Smooth muscle cell of the brain vasculature (primary cell): Measurements from ENCODE around the gene C4B.
"Not testable (repeated sequence)": the region's sequence is repeated elsewhere in the genome, so short reads cannot be mapped to it uniquely, and the experiment has no call there.

Experiments
- DNase-seq: peaks from one replicate; pipeline ENCODE4 v3.0.0-alpha.2; 2012; ENCODE audit warnings: low read depth, low spot score

C4B gene

DNA sequence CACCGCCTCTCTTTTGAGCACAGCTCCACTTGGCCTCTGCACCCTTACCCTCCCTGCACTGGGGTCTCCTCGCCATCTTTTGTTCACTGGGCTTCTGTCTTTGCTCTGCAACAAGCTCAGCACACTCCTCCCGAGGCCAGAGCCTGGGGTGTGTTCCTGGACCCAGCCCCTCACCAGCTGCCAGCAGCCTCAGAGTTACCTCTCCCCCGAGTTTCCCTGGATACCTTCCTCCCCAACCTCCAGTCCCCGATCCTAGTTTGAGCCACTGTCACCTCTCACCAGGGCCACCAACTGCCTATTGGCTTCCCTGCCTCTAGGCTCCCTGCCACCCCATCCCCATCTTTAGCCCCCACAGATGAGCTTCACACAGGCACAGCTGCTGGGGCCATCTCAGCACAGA lies 36.0 kb downstream of the C4B start:
- no peak for DNase-seq

DNA sequence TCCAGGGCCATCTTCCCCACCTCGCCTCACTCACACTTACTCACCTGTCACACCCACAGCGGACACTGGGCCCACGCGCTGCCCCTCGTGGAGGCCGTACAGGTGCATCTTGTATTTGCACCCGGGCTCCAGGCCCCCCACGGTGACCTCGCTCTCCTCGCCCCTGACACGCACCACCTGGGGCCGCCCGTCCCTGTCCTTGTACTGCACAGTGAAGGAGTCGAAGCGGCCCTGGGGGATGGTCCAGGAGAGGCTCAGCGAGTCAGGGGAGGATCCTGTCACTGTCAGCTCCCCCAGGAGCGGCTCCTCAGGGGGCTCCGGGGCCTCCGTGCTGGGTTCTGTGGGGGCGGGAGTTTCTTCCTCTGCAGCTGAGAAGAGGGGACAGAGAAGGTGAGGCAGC lies 38.0 kb downstream of the C4B start:
- DNase-seq, result not testable (repeated sequence)

DNA sequence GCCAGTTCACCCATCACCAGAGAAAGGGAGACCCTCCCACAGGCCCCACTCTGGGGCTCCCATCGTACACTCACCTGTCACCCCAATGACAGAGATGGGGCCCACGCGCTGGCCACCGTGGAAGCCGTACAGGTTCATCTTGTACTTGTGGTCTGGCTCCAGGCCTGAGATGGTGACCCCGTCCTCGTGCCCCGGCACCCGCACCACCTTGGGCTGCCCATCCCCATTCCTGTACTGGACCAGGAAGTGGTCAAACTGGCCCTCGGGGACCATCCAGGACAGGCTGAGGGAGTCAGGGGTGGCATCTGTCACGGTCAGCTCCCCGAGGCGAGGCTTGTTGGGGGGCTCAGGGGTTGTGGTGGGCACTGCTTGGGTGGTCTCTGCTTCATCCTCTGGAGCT lies 38.7 kb downstream of the C4B start:
- not testable (repeated sequence) for DNase-seq

DNA sequence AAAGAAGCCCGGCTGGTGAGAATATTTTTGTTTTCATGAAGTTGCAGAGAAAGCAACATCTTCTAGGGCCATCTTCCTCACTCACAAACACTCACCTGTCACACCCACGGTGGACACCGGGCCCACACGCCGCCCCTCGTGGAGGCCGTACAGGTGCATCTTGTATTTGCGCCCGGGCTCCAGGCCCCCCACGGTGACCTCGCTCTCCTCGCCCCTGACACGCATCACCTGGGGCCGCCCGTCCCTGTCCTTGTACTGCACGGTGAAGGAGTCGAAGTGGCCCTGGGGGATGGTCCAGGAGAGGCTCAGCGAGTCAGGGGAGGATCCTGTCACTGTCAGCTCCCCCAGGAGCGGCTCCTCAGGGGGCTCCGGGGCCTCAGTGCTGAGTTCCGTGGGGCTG lies 41.2 kb downstream of the C4B start:
- DNase-seq, result not testable (repeated sequence)

DNA sequence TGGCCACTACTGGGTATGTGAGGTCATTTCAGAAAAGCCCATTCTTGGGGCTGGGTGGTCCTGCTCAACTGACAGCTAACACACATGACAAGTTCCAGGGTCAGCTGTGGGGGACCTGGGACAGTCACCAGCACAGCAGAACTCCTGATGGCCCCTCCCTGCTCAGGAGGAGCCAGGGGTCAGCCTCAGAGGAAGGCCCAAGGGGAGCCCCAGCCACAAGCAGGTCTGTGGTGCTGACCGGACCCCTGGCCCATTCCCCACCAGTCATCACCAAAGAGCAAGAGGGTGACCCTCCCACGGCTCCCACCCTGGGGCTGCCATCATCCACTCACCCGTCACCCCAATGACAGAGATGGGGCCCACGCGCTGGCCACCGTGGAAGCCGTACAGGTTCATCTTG lies 41.7 kb downstream of the C4B start:
- DNase-seq, result no peak

DNA sequence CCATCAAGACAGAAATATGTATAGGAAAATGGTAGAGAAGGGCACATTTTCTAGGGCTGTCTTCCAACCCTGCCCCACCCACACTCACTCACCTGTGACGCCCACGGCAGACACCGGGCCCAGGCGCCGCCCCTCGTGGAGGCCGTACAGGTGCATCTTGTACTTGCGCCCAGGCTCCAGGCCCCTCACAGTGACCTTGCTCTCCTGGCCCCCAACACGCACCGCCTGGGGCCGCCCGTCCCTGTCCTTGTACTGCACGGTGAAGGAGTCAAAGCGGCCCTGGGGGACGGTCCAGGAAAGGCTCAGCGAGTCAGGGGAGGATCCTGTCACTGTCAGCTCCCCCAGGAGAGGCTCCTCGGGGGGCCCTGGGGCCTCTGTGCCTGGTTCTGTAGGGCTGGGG lies 43.4 kb downstream of the C4B start:
- DNase-seq, result no peak

DNA sequence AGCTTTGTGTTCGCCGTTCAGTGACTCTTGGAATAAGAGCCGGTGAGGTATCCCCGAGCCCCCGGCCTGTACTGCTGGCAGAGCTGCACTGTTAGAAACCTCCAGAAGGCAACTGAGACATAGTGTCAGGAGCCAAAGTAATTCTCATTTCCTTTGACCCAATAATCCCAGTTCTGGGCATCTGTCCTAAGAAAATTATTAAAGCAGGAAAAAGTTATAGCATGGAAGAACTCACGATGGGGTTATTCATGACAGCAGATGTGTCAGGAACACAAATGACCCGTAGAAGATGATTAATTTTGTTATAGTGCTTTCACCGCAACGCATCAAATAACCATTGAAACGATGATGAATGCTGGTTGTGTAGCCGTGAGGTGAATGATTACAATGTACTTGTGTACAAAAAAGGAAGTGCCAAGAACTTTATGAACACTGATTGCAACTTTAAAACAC lies 43.9 kb downstream of the C4B start:
- DNase-seq, result no peak

DNA sequence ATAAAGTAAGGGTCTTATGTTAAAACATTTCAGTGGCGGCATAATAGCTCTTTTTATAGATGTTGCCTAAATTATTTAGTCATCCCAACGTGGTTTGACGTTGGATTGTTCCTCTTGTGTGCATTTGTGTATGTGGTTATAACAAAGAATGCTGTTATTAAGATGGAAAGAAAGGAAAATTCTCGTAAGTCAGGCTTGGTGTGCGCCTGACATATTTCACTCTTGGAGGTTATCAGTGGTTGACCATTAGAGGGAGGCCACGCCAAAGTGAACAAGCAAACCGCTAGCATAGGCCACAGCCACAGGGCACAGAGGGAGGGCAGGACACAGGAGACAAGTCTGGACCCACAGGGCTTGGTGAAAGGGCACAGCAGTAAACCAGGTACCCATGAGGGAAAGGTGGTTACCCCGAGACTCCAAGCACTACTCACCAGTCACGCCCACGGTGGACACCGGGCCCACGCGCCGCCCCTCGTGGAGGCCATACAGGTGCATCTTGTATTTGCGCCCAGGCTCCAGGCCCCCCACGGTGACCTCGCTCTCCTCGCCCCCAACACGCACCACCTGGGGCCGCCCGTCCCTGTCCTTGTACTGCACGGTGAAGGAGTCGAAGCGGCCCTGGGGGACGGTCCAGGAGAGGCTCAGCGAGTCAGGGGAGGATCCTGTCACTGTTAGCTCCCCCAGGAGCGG lies 46.5 kb downstream of the C4B start:
- no peak for DNase-seq

DNA sequence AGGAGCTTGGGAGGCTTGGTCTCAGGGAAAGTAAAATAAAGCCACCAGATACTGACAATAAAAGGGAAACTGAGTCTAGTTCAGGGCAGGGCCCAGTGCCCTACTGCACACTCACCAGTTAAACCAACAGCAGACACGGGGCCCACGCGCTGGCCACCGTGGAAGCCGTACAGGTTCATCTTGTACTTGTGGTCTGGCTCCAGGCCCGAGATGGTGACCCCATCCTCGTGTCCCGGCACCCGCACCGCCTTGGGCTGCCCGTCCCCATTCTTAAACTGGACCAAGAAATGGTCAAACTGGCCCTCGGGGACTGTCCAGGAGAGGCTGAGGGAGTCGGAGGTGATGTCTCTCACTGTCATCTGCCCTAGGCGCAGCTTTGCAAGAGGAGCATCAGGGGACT lies 50.1 kb downstream of the C4B start:
- no peak for DNase-seq

DNA sequence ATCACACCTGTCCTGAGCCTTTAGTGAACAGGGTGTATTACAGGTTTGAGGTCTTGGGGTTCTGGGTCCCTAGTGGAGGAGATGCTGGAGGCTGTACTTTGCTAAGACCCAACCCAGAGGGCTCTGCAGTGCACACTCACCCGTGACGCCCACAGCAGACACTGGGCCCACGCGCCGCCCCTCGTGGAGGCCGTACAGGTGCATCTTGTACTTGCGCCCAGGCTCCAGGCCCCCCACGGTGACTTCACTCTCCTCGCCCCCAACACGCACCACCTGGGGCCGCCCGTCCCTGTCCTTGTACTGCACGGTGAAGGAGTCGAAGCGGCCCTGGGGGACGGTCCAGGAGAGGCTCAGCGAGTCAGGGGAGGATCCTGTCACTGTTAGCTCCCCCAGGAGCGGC lies 52.9 kb downstream of the C4B start:
- not testable (repeated sequence) for DNase-seq

DNA sequence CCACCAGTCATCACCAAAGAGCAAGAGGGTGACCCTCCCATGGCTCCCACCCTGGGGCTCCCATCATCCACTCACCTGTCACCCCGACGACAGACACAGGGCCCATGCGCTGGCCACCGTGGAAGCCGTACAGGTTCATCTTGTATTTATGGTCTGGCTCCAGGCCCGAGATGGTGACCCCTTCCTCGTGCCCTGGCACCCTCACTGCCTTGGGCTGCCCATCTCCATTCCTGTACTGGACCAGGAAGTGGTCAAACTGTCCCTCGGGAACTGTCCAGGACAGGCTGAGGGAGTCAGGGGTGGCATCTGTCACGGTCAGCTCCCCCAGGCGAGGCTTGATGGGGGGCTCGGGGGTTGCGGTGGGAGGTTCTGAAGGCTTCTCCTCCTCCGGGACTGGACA lies 53.7 kb downstream of the C4B start:
- not testable (repeated sequence) for DNase-seq

DNA sequence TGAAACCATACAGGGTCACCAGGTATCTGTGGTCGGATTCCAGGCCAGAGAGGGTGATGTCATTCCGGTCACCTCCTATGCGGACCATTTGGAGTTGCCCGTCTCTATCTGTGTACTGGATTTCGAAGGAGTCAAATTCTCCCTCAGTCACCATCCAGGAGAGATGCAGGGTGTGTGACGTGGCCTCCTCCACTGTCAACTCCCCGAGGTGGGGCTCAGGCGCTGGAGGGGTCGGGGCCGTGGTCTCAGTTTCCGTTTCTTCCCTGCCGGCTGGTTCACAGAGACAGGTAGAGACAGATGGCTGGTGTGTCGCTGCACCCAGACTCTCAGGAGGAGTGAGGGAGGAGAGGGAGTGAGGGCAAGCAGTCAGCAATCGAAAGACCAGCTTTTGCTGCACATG lies 54.3 kb downstream of the C4B start:
- no peak for DNase-seq

DNA sequence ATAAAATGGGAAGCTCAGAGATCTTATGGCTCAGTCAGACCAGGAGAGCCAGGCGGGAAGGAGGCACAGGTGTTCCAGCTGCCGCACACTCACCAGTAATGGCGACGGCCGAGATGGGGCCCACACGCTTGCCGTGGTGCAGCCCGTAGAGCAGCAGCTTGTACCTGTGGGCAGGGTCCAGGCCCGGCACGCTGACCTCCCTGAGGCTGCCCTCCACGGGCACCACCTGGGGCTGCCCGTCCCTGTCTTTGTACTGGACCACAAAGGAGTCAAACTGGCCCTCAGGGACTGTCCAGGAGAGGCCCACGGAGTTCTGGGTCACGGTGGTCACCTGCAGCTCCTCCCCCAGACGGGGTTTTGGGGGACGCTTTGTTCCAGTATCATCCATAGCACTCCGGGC lies 54.9 kb downstream of the C4B start:
- DNase-seq, result no peak

DNA sequence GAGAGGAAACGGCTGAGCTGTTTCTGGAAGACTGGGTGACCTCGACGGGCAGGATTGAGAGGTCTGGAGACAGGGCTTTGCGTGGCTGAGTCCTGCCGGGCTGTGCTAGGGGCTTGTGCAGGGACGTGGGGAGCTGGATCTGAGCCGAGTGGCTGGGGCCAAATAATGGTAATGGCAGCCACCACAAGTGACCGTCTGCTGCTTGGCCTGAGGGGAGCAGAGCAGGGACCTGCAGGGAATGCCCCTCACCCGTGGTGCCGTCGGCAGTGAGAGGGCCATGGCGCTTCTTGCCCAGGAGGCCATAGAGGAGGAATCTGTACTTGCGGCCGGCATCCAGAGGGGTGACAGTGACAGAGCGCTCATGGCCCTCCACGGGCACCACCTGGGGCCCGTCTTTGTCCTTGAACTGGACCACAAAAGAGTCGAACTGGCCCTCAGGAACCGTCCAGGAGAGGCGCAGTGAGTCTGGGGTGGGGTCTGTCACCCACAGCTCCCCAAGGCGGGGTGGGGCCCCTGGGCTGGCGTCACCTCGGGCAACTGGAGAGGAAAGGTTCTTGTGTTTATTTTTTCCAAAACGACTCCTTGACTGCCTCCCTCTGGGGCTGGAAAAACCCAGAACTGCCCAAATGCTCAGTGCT lies 55.4 kb downstream of the C4B start:
- no peak for DNase-seq

DNA sequence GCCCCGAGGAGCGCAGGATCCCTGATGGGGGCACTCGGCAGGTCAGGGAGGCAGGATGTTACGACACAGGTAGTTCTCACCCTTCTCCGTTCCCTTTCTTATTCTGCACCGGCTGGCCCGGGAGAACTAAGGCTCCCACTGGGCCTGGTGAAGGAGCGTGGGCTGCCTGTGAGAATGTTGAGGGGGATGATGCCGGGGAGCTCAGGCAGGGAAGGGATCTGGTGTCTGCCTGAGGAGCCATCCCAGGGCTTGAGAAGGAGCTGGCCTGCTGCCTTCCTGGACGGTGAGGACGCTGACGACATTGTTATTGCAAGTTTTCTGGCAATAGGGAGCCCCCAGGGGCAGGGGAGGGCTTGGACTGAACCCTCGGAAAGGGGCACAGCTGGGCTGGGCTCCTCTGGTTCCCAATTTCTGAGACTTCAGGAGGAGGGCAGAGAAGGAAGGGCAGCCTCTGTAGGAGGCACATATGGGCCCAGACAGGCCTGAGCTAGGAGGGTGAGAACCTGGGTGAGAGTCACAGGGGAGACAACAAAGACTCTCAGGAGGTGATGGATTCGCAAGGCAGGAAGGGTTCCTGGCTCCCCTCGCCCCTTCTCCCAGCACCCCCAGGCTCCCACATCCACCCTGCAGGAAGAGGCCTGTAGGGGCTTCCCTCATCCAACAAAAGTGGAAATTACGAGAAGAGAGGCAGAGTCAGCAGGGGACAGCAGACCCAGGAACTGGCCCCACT lies 56.4 kb downstream of the C4B start:
- DNase-seq, result no peak

DNA sequence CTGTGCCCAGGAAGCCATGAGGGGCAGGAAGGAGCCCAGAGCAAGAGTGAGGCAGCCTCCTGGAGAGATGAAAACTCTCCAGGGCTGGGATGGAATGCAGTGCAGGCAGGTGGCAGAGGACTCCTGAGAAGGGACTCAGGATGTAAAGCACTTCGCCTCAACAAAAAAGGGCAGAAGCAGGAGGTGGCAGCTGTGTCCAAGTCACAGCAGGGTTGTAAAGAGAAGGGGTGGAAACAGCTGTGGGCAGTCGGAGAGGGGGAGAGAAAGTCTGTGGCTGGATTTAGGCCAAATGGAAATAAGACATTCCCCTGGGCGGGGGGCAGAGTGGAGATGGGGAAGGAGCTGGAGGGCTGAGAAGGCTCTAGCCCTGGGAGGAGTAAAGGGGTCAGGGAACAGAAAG lies 58.5 kb downstream of the C4B start:
- no peak for DNase-seq

DNA sequence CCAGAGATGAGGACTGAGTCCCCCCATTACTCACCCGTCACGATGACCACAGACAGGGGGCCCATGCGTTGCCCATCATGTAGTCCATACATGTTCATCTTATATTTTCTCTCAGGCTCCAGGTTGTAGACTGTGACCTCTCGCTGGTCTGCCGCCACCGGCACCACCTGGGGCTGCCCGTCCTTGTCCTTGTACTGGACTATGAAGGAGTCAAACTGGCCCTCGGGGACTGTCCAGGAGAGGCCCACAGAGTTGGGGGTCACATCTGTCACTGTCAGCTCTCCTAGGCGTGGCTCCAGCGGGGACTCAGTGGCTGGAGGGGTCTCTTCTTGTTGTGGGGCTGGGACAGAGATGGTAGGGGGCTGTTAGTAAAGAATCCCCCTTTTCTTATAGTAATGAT lies 59.0 kb downstream of the C4B start:
- no peak for DNase-seq

DNA sequence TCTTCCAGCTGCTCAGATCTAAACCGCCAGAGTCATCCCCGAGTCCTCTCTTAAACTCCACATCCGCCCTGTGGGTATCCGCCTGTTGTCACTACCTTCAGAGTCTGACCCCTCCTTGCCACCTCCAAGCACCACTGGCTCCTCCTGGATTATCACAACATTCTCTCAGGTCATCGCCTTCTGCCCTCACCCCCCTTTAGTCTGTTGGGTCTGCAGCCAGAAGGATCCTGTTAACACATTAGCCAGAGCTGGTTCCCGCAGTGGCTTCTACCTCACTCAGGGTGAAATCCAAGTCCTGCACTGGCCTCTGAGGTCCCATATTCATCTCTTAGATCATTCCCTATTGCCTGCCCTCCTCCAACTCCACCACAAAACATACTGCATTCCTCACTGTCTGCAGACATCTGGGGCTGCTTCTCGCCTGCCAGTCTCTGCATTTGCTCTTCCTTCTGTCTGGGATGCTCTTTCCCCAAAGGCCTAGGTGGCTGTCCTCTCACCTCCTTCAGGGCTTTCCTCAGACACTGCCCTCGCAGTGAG lies 60.5 kb downstream of the C4B start:
- DNase-seq, result no peak

DNA sequence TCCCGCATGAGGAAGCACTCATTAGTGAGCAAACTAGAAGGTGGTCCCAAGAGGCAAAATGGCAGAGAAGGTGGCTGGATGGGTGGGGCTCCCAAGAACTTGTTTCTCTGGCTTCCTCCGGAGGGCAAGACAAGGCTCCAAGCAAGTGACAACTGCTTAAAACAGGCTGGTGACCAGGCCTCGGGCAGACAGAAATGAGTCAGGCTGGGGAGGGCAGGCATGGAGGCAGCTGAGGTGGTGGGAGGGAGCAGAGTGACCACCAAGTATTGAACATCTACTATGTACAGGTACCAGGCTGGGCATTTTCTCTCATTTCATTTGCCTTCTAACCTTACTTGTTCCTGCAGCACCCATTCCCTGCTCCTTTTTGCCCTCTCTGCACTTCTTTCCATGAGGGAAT lies 61.2 kb downstream of the C4B start:
- no peak for DNase-seq

DNA sequence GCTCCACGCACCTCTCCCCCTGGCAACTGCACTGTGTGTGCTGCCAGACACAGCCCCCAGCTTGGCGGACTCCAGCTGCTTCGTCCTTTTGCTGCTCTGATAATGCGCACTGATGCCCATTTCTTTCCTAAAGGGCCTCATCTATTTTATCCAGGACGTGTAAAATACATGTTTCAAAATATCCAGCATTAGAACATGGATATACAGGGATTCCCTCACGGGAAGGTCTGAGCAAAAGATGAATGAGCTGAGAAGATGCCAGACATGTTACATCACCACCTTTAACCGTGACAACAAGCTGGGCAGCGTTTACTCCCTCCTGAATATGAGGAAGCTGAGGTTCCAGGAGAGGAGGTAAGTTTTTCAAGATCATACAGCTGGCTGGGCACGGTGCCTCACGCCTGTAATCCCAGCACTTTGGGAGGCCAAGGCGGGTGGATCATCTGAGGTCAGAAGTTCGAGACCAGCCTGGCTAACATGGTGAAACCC lies 61.8 kb downstream of the C4B start:
- no peak for DNase-seq

DNA sequence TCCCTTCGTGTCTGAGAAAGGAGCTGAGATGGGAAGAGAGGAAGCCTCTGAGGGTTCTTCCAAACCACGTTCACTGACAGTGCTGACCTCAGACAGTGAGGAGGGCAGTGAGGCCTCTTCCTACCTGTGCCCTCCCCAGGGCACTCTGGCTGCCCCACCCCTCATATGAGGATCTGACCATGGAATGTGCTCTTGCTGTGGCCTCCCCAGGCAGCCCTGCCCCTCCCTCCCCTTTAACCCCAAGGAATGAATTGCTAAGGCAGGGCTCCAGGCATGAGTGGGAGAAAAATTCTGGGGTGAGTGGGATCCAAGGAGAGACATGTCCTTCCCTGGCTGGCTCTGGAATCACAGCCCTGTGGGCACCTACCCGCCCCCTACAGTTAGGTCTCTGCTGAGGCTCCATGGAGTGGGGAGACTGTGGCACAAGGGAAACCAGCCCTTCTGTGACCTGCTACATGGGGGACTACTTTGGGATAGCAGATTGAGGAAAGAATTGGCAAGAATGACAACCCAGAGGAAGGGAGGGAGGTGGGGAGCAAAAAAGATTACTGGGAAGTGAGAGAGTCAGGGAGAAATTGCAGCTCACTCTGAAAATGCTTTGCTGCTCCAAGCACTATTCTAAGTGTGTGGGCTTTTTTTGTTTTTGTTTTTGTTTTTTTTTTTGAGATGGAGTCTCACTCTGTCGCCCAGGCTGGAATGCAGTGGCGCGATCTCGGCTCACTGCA lies 65.1 kb downstream of the C4B start:
- DNase-seq, result no peak
